Neuron (in vitro differentiated cells): Measurements from ENCODE around the gene MAP2K6.

ENCODE experiments used
- H2AFZ ChIP-seq: one replicate; pipeline ENCODE4 v1.6.1; 2013; ENCODE audit warnings: low read depth, mild to moderate bottlenecking, inconsistent platforms, low read length, moderate library complexity
- H3K27me3 ChIP-seq: one replicate; pipeline ENCODE4 v1.6.1; 2013; ENCODE audit warnings: low read length; ENCODE audit not compliant: insufficient read depth
- H3K36me3 ChIP-seq: one replicate; pipeline ENCODE4 v1.6.1; 2013; ENCODE audit warnings: low read length; ENCODE audit not compliant: insufficient read depth
- H3K4me1 ChIP-seq: one replicate; pipeline ENCODE4 v1.6.1; 2013; ENCODE audit warnings: low read length; ENCODE audit not compliant: insufficient read depth
- H3K4me3 ChIP-seq: 2 replicates; pipeline ENCODE4 v1.5.1; 2013; ENCODE audit warnings: mild to moderate bottlenecking, low read length, moderate library complexity
- H3K9me3 ChIP-seq: one replicate; pipeline ENCODE4 v1.6.1; 2013; ENCODE audit warnings: low read length

Gene MAP2K6

GRCh38 chr17:69414408-69415274 is at the start of gene MAP2K6:
MAP2K6 (plus strand) TSS chr17:69414697; CDS start chr17:69414985, 288 bp downstream.
- Histone ChIP-seq H3K4me1 (peaks cover 30% of the 10 kb centered on the region), H3K4me3 (peak within 1 kb of the TSS; percentile 71), H3K36me3 (no peaks in the 10 kb centered on the region), H2AFZ (peak within 1 kb of the TSS; percentile 63), H3K9me3 (no peaks in the 10 kb centered on the region), H3K27me3 (no peaks in the 10 kb centered on the region)

- Histone ChIP-seq H3K4me1 (no peaks in the 10 kb centered on the region), H3K27me3 (no peaks in the 10 kb centered on the region), H2AFZ (no peak overlapping the region), H3K9me3 (no peaks in the 10 kb centered on the region), H3K36me3 (no peaks in the 10 kb centered on the region), H3K4me3 (no peak overlapping the region)
Observed at GRCh38 chr17:69367298-69367697, 47.2 kb upstream of the MAP2K6 start.

GRCh38 chr17:69373069-69373468 is 41.4 kb upstream of the MAP2K6 start:
- no peaks in the 10 kb centered on the region for H3K9me3 ChIP-seq
- H3K36me3 ChIP-seq: no peaks in the 10 kb centered on the region
- no peak overlapping the region for H2AFZ ChIP-seq
- no peak overlapping the region for H3K4me3 ChIP-seq
- H3K4me1 ChIP-seq: no peaks in the 10 kb centered on the region
- H3K27me3 ChIP-seq: no peaks in the 10 kb centered on the region

GRCh38 chr17:69375229-69375628 is 39.3 kb upstream of the MAP2K6 start:
- Histone ChIP-seq H3K9me3 (no peaks in the 10 kb centered on the region), H2AFZ (no peak overlapping the region), H3K4me1 (no peaks in the 10 kb centered on the region), H3K27me3 (no peaks in the 10 kb centered on the region), H3K36me3 (no peaks in the 10 kb centered on the region), H3K4me3 (no peak overlapping the region)

DNA sequence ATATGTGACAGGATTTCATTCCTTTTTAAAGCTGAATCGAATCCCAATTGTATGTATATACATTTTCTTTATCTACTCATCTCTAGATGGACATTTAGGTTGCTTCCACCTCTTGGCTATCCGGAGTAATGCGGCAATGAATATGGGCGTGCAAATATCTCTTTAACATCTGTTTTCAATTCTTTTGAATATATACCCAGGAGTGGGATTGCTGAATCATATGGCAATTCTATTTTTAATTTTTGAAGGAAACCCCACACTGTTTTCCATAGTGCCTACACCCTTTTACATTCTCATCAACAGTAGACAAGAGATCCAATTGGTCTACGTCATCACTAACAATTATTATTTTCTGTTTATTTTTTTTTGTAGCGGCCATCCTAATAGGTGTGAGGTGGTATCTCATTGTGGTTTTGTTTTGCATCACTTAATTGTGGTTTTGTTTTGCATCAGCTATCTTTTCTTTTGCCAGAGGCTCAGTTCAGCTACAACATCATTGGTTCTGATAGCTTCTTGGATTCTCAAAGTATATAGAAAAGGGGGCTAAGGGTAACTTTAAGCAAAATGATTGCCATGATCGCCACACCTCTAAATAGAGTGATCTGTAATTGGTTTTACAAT is 25.6 kb upstream of the MAP2K6 start:
- H3K27me3 ChIP-seq: no peaks in the 10 kb centered on the region
- no peaks in the 10 kb centered on the region for H3K36me3 ChIP-seq
- no peaks in the 10 kb centered on the region for H3K4me1 ChIP-seq
- H2AFZ ChIP-seq: no peak overlapping the region
- H3K4me3 ChIP-seq: no peak overlapping the region
- H3K9me3 ChIP-seq: no peaks in the 10 kb centered on the region

DNA sequence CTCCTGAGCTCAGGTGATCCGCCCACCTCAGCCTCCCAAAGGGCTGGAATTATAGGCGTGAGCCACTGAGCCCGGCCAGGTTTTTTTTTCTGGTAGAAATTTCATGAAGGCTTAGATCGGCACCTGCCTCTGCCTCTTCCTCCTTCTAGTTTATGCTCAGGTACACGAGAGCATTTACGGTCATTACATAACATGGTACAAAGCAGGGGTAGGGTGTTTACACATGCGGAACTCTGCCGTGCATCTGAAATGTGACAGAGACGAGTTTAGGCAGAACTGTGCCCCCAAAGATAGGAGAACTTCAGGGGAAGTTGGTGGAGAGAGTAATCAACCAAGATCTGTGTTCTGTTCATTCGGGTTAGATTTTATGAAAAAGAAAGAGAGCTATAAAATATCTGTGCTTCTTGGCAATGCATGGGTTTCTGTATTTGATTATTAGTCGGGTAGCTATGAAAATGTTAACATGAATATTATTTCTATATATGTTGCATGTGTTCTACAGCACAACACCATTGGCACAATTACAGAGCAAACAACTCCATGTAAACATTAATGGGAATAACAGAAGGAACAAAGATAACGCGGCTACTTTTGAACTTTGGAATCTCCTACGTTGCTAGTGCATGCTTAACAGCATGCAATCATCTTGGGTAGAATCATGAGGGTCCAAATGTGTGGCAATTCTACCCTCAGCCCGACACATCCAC is 23.5 kb upstream of the MAP2K6 start:
- H3K4me3 ChIP-seq: no peak overlapping the region
- no peaks in the 10 kb centered on the region for H3K9me3 ChIP-seq
- H3K27me3 ChIP-seq: no peaks in the 10 kb centered on the region
- no peak overlapping the region for H2AFZ ChIP-seq
- H3K4me1 ChIP-seq: no peaks in the 10 kb centered on the region
- no peaks in the 10 kb centered on the region for H3K36me3 ChIP-seq

DNA sequence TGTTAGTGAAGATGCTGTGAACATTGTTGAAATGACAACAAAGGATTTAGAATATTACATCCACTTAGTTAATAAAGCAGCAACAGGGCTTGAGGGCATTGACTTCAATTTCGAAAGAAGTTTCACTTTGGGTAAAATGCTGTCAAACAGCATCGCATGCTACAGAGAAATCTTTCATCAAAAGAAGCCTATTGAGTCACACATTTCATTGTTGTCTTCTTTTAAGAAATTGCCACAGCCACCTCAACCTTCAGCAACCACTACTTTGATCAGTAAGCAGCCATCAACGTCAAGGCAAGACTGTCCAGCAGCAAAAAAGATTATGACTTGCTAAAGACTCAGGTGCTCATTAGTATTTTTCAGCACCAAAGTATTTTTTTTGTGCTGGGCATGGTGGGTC is 13.2 kb upstream of the MAP2K6 start:
- Histone ChIP-seq H3K4me1 (no peaks in the 10 kb centered on the region), H3K27me3 (no peaks in the 10 kb centered on the region), H3K4me3 (no peak overlapping the region), H3K36me3 (no peaks in the 10 kb centered on the region), H3K9me3 (no peaks in the 10 kb centered on the region), H2AFZ (no peak overlapping the region)

- H3K27me3 ChIP-seq: no peaks in the 10 kb centered on the region
- H3K36me3 ChIP-seq: no peaks in the 10 kb centered on the region
- no peak overlapping the region for H2AFZ ChIP-seq
- H3K4me1 ChIP-seq: no peaks in the 10 kb centered on the region
- no peaks in the 10 kb centered on the region for H3K9me3 ChIP-seq
- H3K4me3 ChIP-seq: no peak overlapping the region
Observed at GRCh38 chr17:69402052-69402451, 12.4 kb upstream of the MAP2K6 start.

DNA sequence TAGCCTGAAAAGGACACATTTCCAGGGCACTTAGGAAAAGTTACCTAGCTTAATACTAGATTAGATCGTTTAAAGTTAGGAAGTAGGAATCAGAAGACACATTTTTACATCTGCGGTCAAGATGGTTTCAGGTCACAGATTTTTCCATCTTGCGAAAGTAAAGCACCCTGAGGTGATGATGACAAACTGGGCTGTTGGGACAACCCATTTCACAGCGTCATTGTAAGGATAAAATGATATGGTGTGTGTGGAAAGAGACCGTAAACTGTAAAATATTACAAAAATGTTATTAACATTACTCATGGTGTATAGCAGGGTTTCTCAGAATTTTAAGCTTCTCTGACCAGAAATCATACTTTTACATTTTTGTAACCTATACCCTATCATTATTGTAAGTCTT is 10.1 kb upstream of the MAP2K6 start:
- Histone ChIP-seq H3K27me3 (no peaks in the 10 kb centered on the region), H2AFZ (no peak overlapping the region), H3K36me3 (no peaks in the 10 kb centered on the region), H3K4me3 (no peak overlapping the region), H3K4me1 (no peaks in the 10 kb centered on the region), H3K9me3 (no peaks in the 10 kb centered on the region)

DNA sequence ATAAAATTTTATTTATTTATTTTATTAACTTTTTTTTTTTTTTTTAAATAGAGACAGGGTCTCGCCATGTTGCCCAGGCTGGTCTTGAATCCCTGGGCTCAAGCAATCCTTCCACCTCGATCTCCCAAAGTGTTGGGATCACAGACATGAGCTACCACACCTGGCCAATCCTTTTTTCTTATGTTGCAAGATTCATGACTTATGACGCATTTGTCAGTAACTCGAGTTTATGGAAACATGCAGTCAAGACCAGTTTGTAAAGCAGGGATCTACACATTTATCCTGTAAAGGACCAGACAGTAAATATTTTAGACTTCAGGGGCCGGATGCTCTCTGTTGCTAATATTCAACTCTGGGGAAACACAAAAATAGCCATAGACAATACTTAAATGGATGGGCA is 9.4 kb upstream of the MAP2K6 start:
- H3K4me1 ChIP-seq: no peaks in the 10 kb centered on the region
- H3K36me3 ChIP-seq: no peaks in the 10 kb centered on the region
- no peaks in the 10 kb centered on the region for H3K9me3 ChIP-seq
- H3K4me3 ChIP-seq: no peak overlapping the region
- no peak overlapping the region for H2AFZ ChIP-seq
- no peaks in the 10 kb centered on the region for H3K27me3 ChIP-seq

DNA sequence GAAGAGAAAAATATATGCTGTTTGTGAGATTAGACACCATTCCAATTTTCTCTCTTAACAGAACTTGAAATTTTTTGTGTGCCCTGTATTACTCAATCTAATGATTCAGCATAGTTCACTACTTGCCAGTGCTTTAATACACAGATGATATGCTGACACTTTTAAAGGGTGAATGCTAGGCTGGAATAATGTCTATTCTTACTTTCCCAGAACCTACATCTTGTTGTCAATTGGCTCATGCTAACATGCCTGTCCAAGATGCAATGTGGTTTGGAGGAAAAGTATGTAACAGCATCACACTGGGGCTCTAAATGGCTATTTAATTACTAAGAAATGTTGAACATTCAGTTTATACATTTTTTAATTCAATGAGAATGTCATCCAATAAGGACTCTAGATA is 7.6 kb upstream of the MAP2K6 start:
- Histone ChIP-seq H3K36me3 (no peaks in the 10 kb centered on the region), H3K4me1 (no peaks in the 10 kb centered on the region), H2AFZ (no peak overlapping the region), H3K9me3 (no peaks in the 10 kb centered on the region), H3K4me3 (no peak overlapping the region), H3K27me3 (no peaks in the 10 kb centered on the region)

GRCh38 chr17:69407759-69408158 is 6.7 kb upstream of the MAP2K6 start:
- H2AFZ ChIP-seq: no peak overlapping the region
- H3K36me3 ChIP-seq: no peaks in the 10 kb centered on the region
- no peaks in the 10 kb centered on the region for H3K9me3 ChIP-seq
- no peaks in the 10 kb centered on the region for H3K4me1 ChIP-seq
- H3K4me3 ChIP-seq: no peak overlapping the region
- H3K27me3 ChIP-seq: no peaks in the 10 kb centered on the region

DNA sequence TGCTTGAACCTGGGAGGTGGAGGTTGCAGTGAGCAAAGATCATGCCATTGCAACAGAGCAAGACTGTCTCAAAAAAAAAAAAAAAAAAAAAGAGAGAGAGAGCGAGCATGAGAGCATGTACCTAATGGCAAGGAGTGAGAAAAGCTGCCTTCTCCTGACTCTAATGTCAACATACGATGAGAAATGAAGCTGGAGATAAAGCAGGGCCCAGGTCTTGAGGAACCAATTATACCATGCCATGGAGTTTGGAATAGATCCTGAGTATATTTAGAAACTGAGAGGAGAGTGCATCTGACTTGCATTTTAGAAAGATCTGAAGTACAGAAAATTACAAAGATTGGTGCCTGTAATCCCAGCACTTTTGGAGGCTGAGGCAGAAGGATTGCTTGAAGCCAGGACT is 3.8 kb upstream of the MAP2K6 start:
- no peaks in the 10 kb centered on the region for H3K9me3 ChIP-seq
- no peak overlapping the region for H2AFZ ChIP-seq
- H3K36me3 ChIP-seq: no peaks in the 10 kb centered on the region

More for the DNA sequence above, 3.8 kb upstream of the MAP2K6 start:
- Histone ChIP-seq H3K4me3 (no peak overlapping the region), H3K4me1 (peaks cover 3% of the 10 kb centered on the region), H3K27me3 (no peaks in the 10 kb centered on the region)
